ENCODE results near the gene RPL18.

DNA sequence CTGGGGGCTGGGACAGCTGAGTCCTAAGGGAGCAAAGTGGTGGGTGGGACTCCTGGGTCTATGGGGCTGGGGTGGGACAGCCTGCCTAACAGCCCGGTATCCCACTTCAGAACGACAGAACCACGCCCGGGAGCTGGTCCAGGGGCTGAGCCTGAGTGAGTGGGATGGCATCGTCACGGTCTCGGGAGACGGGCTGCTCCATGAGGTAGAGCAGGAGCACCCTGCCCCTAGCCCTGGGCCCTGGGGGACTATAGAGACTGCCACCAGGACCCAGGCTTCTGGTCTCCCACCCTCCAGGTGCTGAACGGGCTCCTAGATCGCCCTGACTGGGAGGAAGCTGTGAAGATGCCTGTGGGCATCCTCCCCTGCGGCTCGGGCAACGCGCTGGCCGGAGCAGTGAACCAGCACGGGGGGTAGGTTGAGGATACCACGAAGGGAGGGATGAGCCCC lies 8.9 kb upstream of the RPL18 start:
- TF ChIP-seq, protein P1, sequence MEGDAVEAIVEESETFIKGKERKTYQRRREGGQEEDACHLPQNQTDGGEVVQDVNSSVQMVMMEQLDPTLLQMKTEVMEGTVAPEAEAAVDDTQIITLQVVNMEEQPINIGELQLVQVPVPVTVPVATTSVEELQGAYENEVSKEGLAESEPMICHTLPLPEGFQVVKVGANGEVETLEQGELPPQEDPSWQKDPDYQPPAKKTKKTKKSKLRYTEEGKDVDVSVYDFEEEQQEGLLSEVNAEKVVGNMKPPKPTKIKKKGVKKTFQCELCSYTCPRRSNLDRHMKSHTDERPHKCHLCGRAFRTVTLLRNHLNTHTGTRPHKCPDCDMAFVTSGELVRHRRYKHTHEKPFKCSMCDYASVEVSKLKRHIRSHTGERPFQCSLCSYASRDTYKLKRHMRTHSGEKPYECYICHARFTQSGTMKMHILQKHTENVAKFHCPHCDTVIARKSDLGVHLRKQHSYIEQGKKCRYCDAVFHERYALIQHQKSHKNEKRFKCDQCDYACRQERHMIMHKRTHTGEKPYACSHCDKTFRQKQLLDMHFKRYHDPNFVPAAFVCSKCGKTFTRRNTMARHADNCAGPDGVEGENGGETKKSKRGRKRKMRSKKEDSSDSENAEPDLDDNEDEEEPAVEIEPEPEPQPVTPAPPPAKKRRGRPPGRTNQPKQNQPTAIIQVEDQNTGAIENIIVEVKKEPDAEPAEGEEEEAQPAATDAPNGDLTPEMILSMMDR (IDR thresholded peaks at IDR 0.05): no peak
- TF ChIP-seq ZFX (IDR thresholded peaks at IDR 0.05; ENCODE audit: borderline replicate concordance): no peak

All from 22Rv1 (cell line).